GM12873 (cell line): ENCODE data around the gene NDUFB3.

Experiments
- CTCF ChIP-seq: IDR thresholded peaks from 2 replicates; pipeline ENCODE4 v1.5.1; 2012; ENCODE audit warnings: low read depth, mild to moderate bottlenecking, moderate library complexity, low read length, control low read depth; ENCODE audit not compliant: insufficient read depth; ENCODE audit errors: missing control alignments

The NDUFB3 gene

GRCh38 chr2:201108341-201108740, 36.5 kb downstream of the NDUFB3 start:
- TF ChIP-seq CTCF: no peak

GRCh38 chr2:201109186-201109585, 37.4 kb downstream of the NDUFB3 start:
- TF ChIP-seq CTCF: no peak

- TF ChIP-seq CTCF: no peak
Observed at GRCh38 chr2:201110615-201111014, 38.8 kb downstream of the NDUFB3 start.

GRCh38 chr2:201111096-201111495, 39.3 kb downstream of the NDUFB3 start:
- TF ChIP-seq CTCF: no peak

GRCh38 chr2:201114350-201114749, 42.5 kb downstream of the NDUFB3 start:
- TF ChIP-seq CTCF: no peak

GRCh38 chr2:201114846-201115245, 43.0 kb downstream of the NDUFB3 start:
- no peak for TF ChIP-seq CTCF

GRCh38 chr2:201116115-201116958, 44.5 kb downstream of the NDUFB3 start, which contains the start of gene CFLAR:
Gene CFLAR, plus strand, starts transcription at chr2:201116164. Its CDS starts 13,702 bp downstream, at chr2:201129866.
- no peak for TF ChIP-seq CTCF
